Measurements from ENCODE around the gene GLS2.
"Not testable (repeated sequence)": the region's sequence is repeated elsewhere in the genome, so short reads cannot be mapped to it uniquely, and the experiment has no call there.

GLS2 gene

DNA sequence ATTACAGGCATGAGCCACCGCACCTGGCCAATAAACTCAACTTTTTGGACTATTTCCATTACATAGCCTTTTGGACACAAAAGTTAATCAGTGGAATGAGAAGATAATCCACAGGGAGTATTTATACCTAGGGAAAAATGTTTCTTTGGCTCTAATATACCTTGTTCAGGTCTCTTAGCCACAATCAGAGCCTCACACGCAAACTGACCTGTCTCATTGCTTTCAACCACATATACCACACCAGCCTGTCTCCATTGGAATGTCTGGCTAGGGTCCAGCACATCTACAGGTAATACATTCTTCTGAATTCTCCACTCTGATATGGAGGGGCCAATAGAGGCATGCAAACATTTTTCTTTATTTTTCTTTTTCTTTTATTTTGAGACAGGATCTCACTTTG is 29.9 kb upstream of the GLS2 start:
- Histone ChIP-seq H3K36me3 (ENCODE audit: control insufficient read depth, insufficient read depth, low read length) (no peaks in the 10 kb centered on the region), H3K9me3 (ENCODE audit: control insufficient read depth, low read length) (no peaks in the 10 kb centered on the region), H3K9ac (ENCODE audit: low read length) (no peak overlapping the region), H3K4me3 (ENCODE audit: low read length) (no peak overlapping the region), H3K27me3 (ENCODE audit: control insufficient read depth, insufficient read depth, low read length) (no peaks in the 10 kb centered on the region), H3K4me1 (ENCODE audit: control insufficient read depth, insufficient read depth, low read length) (peaks cover 9% of the 10 kb centered on the region)

GRCh38 chr12:56514014-56514318 is 26.0 kb upstream of the GLS2 start:
- not testable (repeated sequence) for H3K4me1 ChIP-seq (ENCODE audit: control insufficient read depth, insufficient read depth, low read length); H3K9me3 ChIP-seq (ENCODE audit: control insufficient read depth, low read length); H3K4me3 ChIP-seq (ENCODE audit: low read length); H3K36me3 ChIP-seq (ENCODE audit: control insufficient read depth, insufficient read depth, low read length); H3K27me3 ChIP-seq (ENCODE audit: control insufficient read depth, insufficient read depth, low read length); H3K9ac ChIP-seq (ENCODE audit: low read length)

- H3K4me1 ChIP-seq (ENCODE audit: control insufficient read depth, insufficient read depth, low read length) = no peaks in the 10 kb centered on the region
- no peak overlapping the region for H3K9ac ChIP-seq (ENCODE audit: low read length)
- H3K36me3 ChIP-seq (ENCODE audit: control insufficient read depth, insufficient read depth, low read length) = no peaks in the 10 kb centered on the region
- no peaks in the 10 kb centered on the region for H3K27me3 ChIP-seq (ENCODE audit: control insufficient read depth, insufficient read depth, low read length)
- H3K9me3 ChIP-seq (ENCODE audit: control insufficient read depth, low read length) = no peaks in the 10 kb centered on the region
- H3K4me3 ChIP-seq (ENCODE audit: low read length) = no peak overlapping the region
Observed at GRCh38 chr12:56510786-56511185, 22.8 kb upstream of the GLS2 start.

GRCh38 chr12:56499879-56500278 is 11.9 kb upstream of the GLS2 start:
- not testable (repeated sequence) for H3K9me3 ChIP-seq (ENCODE audit: control insufficient read depth, low read length); H3K9ac ChIP-seq (ENCODE audit: low read length); H3K27me3 ChIP-seq (ENCODE audit: control insufficient read depth, insufficient read depth, low read length); H3K4me1 ChIP-seq (ENCODE audit: control insufficient read depth, insufficient read depth, low read length); H3K36me3 ChIP-seq (ENCODE audit: control insufficient read depth, insufficient read depth, low read length); H3K4me3 ChIP-seq (ENCODE audit: low read length)

GRCh38 chr12:56499452-56499851 is 11.5 kb upstream of the GLS2 start:
- not testable (repeated sequence) for H3K9me3 ChIP-seq (ENCODE audit: control insufficient read depth, low read length); H3K9ac ChIP-seq (ENCODE audit: low read length); H3K4me3 ChIP-seq (ENCODE audit: low read length); H3K27me3 ChIP-seq (ENCODE audit: control insufficient read depth, insufficient read depth, low read length); H3K4me1 ChIP-seq (ENCODE audit: control insufficient read depth, insufficient read depth, low read length); H3K36me3 ChIP-seq (ENCODE audit: control insufficient read depth, insufficient read depth, low read length)

DNA sequence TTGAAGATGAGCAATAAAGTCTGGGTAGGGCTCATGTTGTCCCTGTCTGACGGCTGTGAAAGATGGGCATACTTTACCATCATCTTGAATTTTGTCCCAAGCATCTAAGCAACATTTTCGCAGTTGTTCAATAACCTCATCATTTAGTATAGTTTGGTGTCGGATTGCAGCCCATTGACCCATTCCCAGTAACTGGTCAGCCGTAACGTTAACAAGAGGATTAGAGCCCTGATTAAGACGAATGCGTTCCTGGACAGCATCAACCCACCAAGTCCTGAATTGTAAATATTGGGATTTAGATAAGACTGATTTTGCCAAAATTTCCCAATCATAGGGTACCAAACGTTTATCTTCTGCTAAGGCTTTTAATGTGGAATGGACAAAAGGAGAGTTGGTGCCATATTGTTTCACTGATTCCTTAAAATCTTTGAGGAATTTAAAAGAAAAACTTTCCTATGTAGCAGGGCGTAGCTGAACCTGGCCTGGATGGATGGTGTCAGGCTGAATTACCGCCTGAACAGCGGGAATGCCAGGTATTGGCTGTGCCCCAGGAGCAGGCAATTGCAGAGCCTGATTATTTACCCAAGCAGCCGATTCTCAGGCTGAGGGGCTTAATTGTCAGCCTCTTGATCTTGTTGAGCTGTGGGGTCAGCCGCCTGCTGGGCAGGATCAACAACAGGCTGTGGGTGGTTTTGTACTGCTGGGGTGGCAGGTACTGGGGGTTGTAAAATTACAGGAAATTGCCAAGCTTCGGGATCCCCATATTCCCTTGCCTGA is 10.4 kb upstream of the GLS2 start:
- not testable (repeated sequence) for H3K4me3 ChIP-seq (ENCODE audit: low read length); H3K36me3 ChIP-seq (ENCODE audit: control insufficient read depth, insufficient read depth, low read length)

GRCh38 chr12:56496704-56497103 is 8.7 kb upstream of the GLS2 start:
- not testable (repeated sequence) for H3K27me3 ChIP-seq (ENCODE audit: control insufficient read depth, insufficient read depth, low read length); H3K9me3 ChIP-seq (ENCODE audit: control insufficient read depth, low read length); H3K4me1 ChIP-seq (ENCODE audit: control insufficient read depth, insufficient read depth, low read length); H3K9ac ChIP-seq (ENCODE audit: low read length); H3K36me3 ChIP-seq (ENCODE audit: control insufficient read depth, insufficient read depth, low read length); H3K4me3 ChIP-seq (ENCODE audit: low read length)

More for the DNA sequence above, 10.4 kb upstream of the GLS2 start:
- not testable (repeated sequence) for H3K27me3 ChIP-seq (ENCODE audit: control insufficient read depth, insufficient read depth, low read length); H3K9ac ChIP-seq (ENCODE audit: low read length); H3K9me3 ChIP-seq (ENCODE audit: control insufficient read depth, low read length); H3K4me1 ChIP-seq (ENCODE audit: control insufficient read depth, insufficient read depth, low read length)

GRCh38 chr12:56494481-56494880 is 6.5 kb upstream of the GLS2 start:
- H3K9ac ChIP-seq (ENCODE audit: low read length); H3K36me3 ChIP-seq (ENCODE audit: control insufficient read depth, insufficient read depth, low read length): not testable (repeated sequence)

DNA sequence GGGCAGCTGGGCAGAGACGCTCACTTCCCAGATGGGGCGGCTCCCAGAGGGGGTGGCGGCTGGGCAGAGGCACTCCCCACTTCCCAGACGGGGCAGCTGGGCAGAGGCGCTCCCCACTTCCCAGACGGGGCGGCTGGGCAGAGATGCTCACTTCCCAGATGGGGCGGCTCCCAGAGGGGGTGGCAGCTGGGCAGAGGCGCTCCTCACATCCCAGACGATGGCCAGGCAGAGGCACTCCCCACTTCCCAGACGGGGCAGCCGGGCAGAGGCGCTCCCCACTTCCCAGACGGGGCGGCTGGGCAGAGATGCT is 6.1 kb upstream of the GLS2 start:
- H3K36me3 ChIP-seq (ENCODE audit: control insufficient read depth, insufficient read depth, low read length); H3K4me1 ChIP-seq (ENCODE audit: control insufficient read depth, insufficient read depth, low read length); H3K9me3 ChIP-seq (ENCODE audit: control insufficient read depth, low read length); H3K9ac ChIP-seq (ENCODE audit: low read length); H3K4me3 ChIP-seq (ENCODE audit: low read length): not testable (repeated sequence)
- H3K27me3 ChIP-seq (ENCODE audit: control insufficient read depth, insufficient read depth, low read length) = peaks cover 23% of the 10 kb centered on the region

More at GRCh38 chr12:56494481-56494880, 6.5 kb upstream of the GLS2 start:
- H3K4me3 ChIP-seq (ENCODE audit: low read length); H3K9me3 ChIP-seq (ENCODE audit: control insufficient read depth, low read length); H3K4me1 ChIP-seq (ENCODE audit: control insufficient read depth, insufficient read depth, low read length): not testable (repeated sequence)
- peaks cover 19% of the 10 kb centered on the region for H3K27me3 ChIP-seq (ENCODE audit: control insufficient read depth, insufficient read depth, low read length)

DNA sequence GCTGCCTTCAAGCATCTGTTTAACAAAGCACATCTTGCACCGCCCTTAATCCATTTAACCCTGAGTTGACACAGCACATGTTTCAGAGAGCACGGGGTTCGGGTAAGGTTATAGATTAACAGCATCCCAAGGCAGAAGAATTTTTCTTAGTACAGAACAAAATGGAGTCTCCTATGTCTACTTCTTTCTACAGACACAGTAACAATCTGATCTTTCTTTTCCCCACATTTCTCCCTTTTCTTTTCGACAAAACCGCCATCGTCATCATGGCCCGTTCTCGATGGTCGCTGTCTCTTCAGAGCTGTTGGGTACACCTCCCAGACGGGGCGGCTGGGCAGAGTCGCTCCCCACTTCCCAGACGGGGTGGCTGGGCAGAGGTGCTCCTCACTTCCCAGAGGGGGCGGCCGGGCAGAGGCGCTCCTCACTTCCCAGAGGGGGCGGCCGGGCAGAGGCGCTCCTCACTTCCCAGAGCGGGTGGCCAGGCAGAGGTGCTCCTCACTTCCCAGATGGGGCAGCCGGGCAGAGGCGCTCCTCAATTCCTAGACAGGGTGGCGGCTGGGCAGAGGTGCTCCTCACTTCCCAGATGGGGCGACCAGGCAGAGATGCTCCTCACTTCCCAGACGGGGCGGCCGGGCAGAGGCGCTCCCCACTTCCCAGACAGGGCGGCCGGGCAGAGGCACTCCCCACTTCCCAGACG is 5.6 kb upstream of the GLS2 start:
- H3K4me3 ChIP-seq (ENCODE audit: low read length); H3K36me3 ChIP-seq (ENCODE audit: control insufficient read depth, insufficient read depth, low read length); H3K9me3 ChIP-seq (ENCODE audit: control insufficient read depth, low read length): not testable (repeated sequence)

GRCh38 chr12:56490360-56490759 is 2.4 kb upstream of the GLS2 start:
- H3K36me3 ChIP-seq (ENCODE audit: control insufficient read depth, insufficient read depth, low read length) = no peaks in the 10 kb centered on the region
- peaks cover 8% of the 10 kb centered on the region for H3K4me1 ChIP-seq (ENCODE audit: control insufficient read depth, insufficient read depth, low read length)
- H3K4me3 ChIP-seq (ENCODE audit: low read length) = no peak overlapping the region
- H3K9ac ChIP-seq (ENCODE audit: low read length) = no peak overlapping the region
- no peaks in the 10 kb centered on the region for H3K9me3 ChIP-seq (ENCODE audit: control insufficient read depth, low read length)
- peaks cover 23% of the 10 kb centered on the region for H3K27me3 ChIP-seq (ENCODE audit: control insufficient read depth, insufficient read depth, low read length)

More for the DNA sequence above, 5.6 kb upstream of the GLS2 start:
- peaks cover 25% of the 10 kb centered on the region for H3K27me3 ChIP-seq (ENCODE audit: control insufficient read depth, insufficient read depth, low read length)
- not testable (repeated sequence) for H3K9ac ChIP-seq (ENCODE audit: low read length); H3K4me1 ChIP-seq (ENCODE audit: control insufficient read depth, insufficient read depth, low read length)

GRCh38 chr12:56487448-56488040 is 417 bp downstream of the GLS2 start:
- H3K27me3 ChIP-seq (ENCODE audit: control insufficient read depth, insufficient read depth, low read length) = peaks cover 22% of the 10 kb centered on the region
- no peaks in the 10 kb centered on the region for H3K9me3 ChIP-seq (ENCODE audit: control insufficient read depth, low read length)
- no peaks in the 10 kb centered on the region for H3K36me3 ChIP-seq (ENCODE audit: control insufficient read depth, insufficient read depth, low read length)
- peaks cover 8% of the 10 kb centered on the region for H3K4me1 ChIP-seq (ENCODE audit: control insufficient read depth, insufficient read depth, low read length)
- peak overlapping the region; percentile 38 for H3K9ac ChIP-seq (ENCODE audit: low read length)
- peak overlapping the region; percentile 45 for H3K4me3 ChIP-seq (ENCODE audit: low read length)

All from mucosa of stomach (tissue), 1 donor.